Sigmoid colon (tissue), 4 donors: ENCODE results near the gene POM121.
"Not testable (repeated sequence)": the region's sequence is repeated elsewhere in the genome, so short reads cannot be mapped to it uniquely, and the experiment has no call there.

Experiments used
- CTCF ChIP-seq, 4 experiments: fragments of 450-650 bp in 3 of 4; fragments of 200-600 bp in 1 of 4; IDR thresholded peaks; one replicate each; pipeline ENCODE4 v1.5.1; 2016 to 2019; ENCODE audit warnings: antibody characterized with exemption in 4 of 4, mild to moderate bottlenecking in 3 of 4, moderate library complexity in 2 of 4
- POLR2A ChIP-seq, 2 donors: fragments of 450-650 bp; IDR thresholded peaks; one replicate each; pipeline ENCODE4 v1.6.1; 2016; ENCODE audit warnings: antibody characterized with exemption in 2 of 2, mild to moderate bottlenecking in 2 of 2, moderate library complexity in 2 of 2
- POLR2AphosphoS5 ChIP-seq, 4 donors: sonication (generic); formaldehyde crosslinking; IDR thresholded peaks; one replicate each; pipeline ENCODE4 v1.6.1; 2017; ENCODE audit warnings: antibody characterized with exemption in 4 of 4

DNA sequence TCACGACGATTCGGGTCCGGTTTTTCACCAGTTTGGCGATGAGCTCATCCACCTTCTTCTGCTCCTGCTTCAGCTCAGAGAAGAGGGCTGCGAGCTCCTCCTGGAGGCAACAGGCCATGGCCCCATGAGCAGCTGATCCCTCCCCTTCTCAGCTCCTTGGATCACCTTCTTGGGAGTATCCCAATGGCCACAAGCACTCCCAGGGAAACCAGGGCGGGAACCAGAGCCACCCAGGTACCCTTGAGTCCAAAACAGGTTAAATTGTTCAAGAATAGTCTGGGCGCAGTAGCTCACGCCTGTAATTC lies 36.4 kb downstream of the POM121 start:
- TF ChIP-seq CTCF, POLR2A, POLR2AphosphoS5 (IDR thresholded peaks at IDR 0.05): not testable (repeated sequence)
